ENCODE measurements around the gene TOMM5.

GRCh38 chr9:37593883-37594448 is 1.6 kb upstream of the TOMM5 start:
- TF ChIP-seq POLR2A (IDR thresholded peaks at IDR 0.05): no peak
- no peak for TF ChIP-seq CTCF (IDR thresholded peaks at IDR 0.05 in 4 of 5, conservative IDR thresholded peaks at IDR 0.05 in 1 of 5)
